HCT116 (cell line): ENCODE results near the gene NCKAP5. TPM values are rescaled to one million over a fixed set of nuclear protein-coding genes. Genes with fewer than 3 reads are reported as not detected.

Source experiments
- ATAC-seq: fragments of 200-7000 bp; cut with Tn5 transposase; 2 replicates; pipeline ENCODE4 v1.9.1; 2020; ENCODE audit warnings: mild to moderate bottlenecking, moderate library complexity
- BruUV-seq: library from RNA; stranded (reverse); fragments of 400-500 nt; replicated peaks from 2 replicates; lab custom pipeline; 2021; lab: Mats Ljungman, UMichigan
- CTCF ChIA-PET: fragments of 300-600 bp; sonication (Branson Sonifier 250); formaldehyde crosslinking; loops from one replicate; lab custom pipeline; 2021; ENCODE audit warnings: antibody characterized with exemption; lab: Charles Lee
- POLR2A ChIA-PET: fragments of 300-600, 350-600 bp; sonication (Branson Sonifier 250); formaldehyde crosslinking; loops from one replicate; lab custom pipeline; 2021; ENCODE audit warnings: antibody characterized with exemption; lab: Charles Lee
- RAD21 ChIA-PET, 2 experiments: fragments of 300-600 bp; sonication (Branson Sonifier 250); formaldehyde crosslinking; loops; one replicate each; lab custom pipeline; 2023; ENCODE audit warnings: low total read pairs in 2 of 2; ENCODE audit not compliant: uncharacterized antibody in 2 of 2, unreplicated experiment in 2 of 2, low non-redundant PET in 1 of 2; lab: Charles Lee
- DNase-seq: peaks from one replicate; pipeline ENCODE4 v3.0.0-alpha.2; 2010; ENCODE audit warnings: low read depth, low spot score
- H2AFZ ChIP-seq: fragments of 200-600 bp; shearing (Covaris generic), sonication (generic); 2 replicates; pipeline ENCODE4 v1.6.1; 2017; ENCODE audit warnings: low read depth, mixed run types, mixed read lengths, antibody characterized with exemption, low read length; ENCODE audit not compliant: poor library complexity, severe bottlenecking
- H3K27ac ChIP-seq: 2 replicates; pipeline ENCODE4 v1.5.1; 2012; ENCODE audit warnings: low read depth, low read length
- H3K27me3 ChIP-seq: fragments of 200-600 bp; sonication (generic); 2 replicates; pipeline ENCODE4 v1.6.1; 2016; ENCODE audit warnings: mixed run types, low read length, mixed read lengths; ENCODE audit not compliant: insufficient read depth
- H3K36me3 ChIP-seq, 2 experiments: fragments of 200-500 bp in 1 of 2; fragments of 200-600 bp in 1 of 2; sonication (Bioruptor generic) in 1 of 2; sonication (generic) in 1 of 2; 2 replicates each; pipeline versions ENCODE4 v1.5.1 to v1.6.1; 2014 to 2016; ENCODE audit warnings: low read length in 2 of 2, inconsistent platforms in 1 of 2, mixed read lengths in 1 of 2, mixed run types in 1 of 2; ENCODE audit not compliant: insufficient read depth in 2 of 2, control insufficient read depth in 1 of 2
- H3K4me1 ChIP-seq, 2 experiments: fragments of 200-600 bp in 1 of 2; sonication (generic) in 1 of 2; 2 replicates each; pipeline versions ENCODE4 v1.5.1 to v1.6.1; 2012 to 2017; ENCODE audit warnings: low read length in 2 of 2, inconsistent platforms in 1 of 2, mild to moderate bottlenecking in 1 of 2, mixed read lengths in 1 of 2, mixed run types in 1 of 2, moderate library complexity in 1 of 2; ENCODE audit not compliant: insufficient read depth in 2 of 2, control insufficient read depth in 1 of 2
- H3K4me2 ChIP-seq: fragments of 200-600 bp; sonication (generic); 2 replicates; pipeline ENCODE4 v1.6.1; 2017; ENCODE audit warnings: mixed run types, low read length, mixed read lengths
- H3K4me3 ChIP-seq, 2 experiments: fragments of 200-600 bp in 1 of 2; sonication (generic) in 1 of 2; replicated peaks in 1 of 2; 2 replicates each; pipeline ENCODE4 v1.5.1; 2011 to 2016; ENCODE audit warnings: low read length in 2 of 2, control low read depth in 1 of 2, low read depth in 1 of 2, mild to moderate bottlenecking in 1 of 2, mixed read lengths in 1 of 2, mixed run types in 1 of 2
- H3K79me2 ChIP-seq: fragments of 200-600 bp; sonication (generic); 2 replicates; pipeline ENCODE4 v1.6.1; 2017; ENCODE audit warnings: mild to moderate bottlenecking, mixed run types, low read length, moderate library complexity, mixed read lengths; ENCODE audit not compliant: insufficient read depth
- H3K9ac ChIP-seq: fragments of 200-600 bp; sonication (generic); 2 replicates; pipeline ENCODE4 v1.6.1; 2016; ENCODE audit warnings: low read length, mixed read lengths
- H3K9me2 ChIP-seq: fragments of 200-600 bp; sonication (generic), shearing (Covaris generic); 2 replicates; pipeline ENCODE4 v1.6.1; 2017; ENCODE audit warnings: mixed run types, mild to moderate bottlenecking, moderate library complexity; ENCODE audit not compliant: insufficient read depth
- H3K9me3 ChIP-seq, 2 experiments: fragments of 200-500 bp in 1 of 2; fragments of 200-600 bp in 1 of 2; sonication (Bioruptor generic) in 1 of 2; sonication (generic) in 1 of 2; 2 replicates each; pipeline ENCODE4 v1.6.1; 2014 to 2017; ENCODE audit warnings: low read length in 2 of 2, mixed read lengths in 2 of 2, inconsistent platforms in 1 of 2, low read depth in 1 of 2, mild to moderate bottlenecking in 1 of 2, mixed run types in 1 of 2, moderate library complexity in 1 of 2; ENCODE audit not compliant: control insufficient read depth in 1 of 2, insufficient read depth in 1 of 2
- H4K20me1 ChIP-seq: fragments of 200-600 bp; sonication (generic), shearing (Covaris generic); 2 replicates; pipeline ENCODE4 v1.6.1; 2017; ENCODE audit warnings: mixed run types, mild to moderate bottlenecking, moderate library complexity; ENCODE audit not compliant: insufficient read depth
- CBX3 ChIP-seq: IDR thresholded peaks from 2 replicates; pipeline ENCODE4 v1.6.1; 2012; ENCODE audit warnings: low read depth
- EGR1 ChIP-seq: IDR thresholded peaks from 2 replicates; pipeline ENCODE4 v1.6.1; 2012; ENCODE audit warnings: low read depth
- EZH2phosphoT487 ChIP-seq: fragments of 200-600 bp; IDR thresholded peaks from 2 replicates; pipeline ENCODE4 v1.6.1; 2018; ENCODE audit warnings: antibody characterized with exemption, borderline replicate concordance
- FOSL1 ChIP-seq: IDR thresholded peaks from 2 replicates; pipeline ENCODE4 v1.6.1; 2012; ENCODE audit warnings: low read depth
- JUND ChIP-seq: IDR thresholded peaks from 2 replicates; pipeline ENCODE4 v1.6.1; 2012
- POLR2A ChIP-seq: IDR thresholded peaks from 2 replicates; pipeline ENCODE4 v1.7.0; 2011; ENCODE audit warnings: borderline replicate concordance; ENCODE audit not compliant: insufficient read depth, insufficient read length; ENCODE audit errors: extremely low read depth
- POLR2AphosphoS5 ChIP-seq: IDR thresholded peaks from 2 replicates; pipeline ENCODE4 v1.6.1; 2011; ENCODE audit warnings: mild to moderate bottlenecking, low read depth, low read length, moderate library complexity
- TCF7L2 ChIP-seq: IDR thresholded peaks from 2 replicates; pipeline ENCODE4 v1.7.0; 2011; ENCODE audit warnings: borderline replicate concordance, inconsistent platforms; ENCODE audit not compliant: insufficient read depth, insufficient read length; ENCODE audit errors: extremely low read depth
- YY1 ChIP-seq: IDR thresholded peaks from 2 replicates; pipeline ENCODE4 v1.6.1; 2011; ENCODE audit warnings: low read length, low read depth, moderate library complexity, mild to moderate bottlenecking; ENCODE audit not compliant: insufficient replicate concordance; ENCODE audit errors: extremely low read depth
- ZFX ChIP-seq: fragments of 450-650 bp; IDR thresholded peaks from 2 replicates; pipeline ENCODE4 v1.6.1; 2017
- intact Hi-C: fragments of 100-400 bp; cut with micrococcal nuclease; formaldehyde crosslinking; loops from 2 replicates; pipeline ENCODE4 v1.10.0; 2022
- total RNA-seq: library from RNA; stranded (reverse); gene quantifications from one replicate; pipeline ENCODE4 v1.2.1, GENCODE V29; 2021; ENCODE audit not compliant: unreplicated experiment
- TF ChIP-seq, protein P1 (sequence below): IDR thresholded peaks from 2 replicates; pipeline ENCODE4 v1.6.1; 2012

NCKAP5 gene
- total RNA-seq, 1 experiment from 2014 or later = 0.30 TPM

DNA sequence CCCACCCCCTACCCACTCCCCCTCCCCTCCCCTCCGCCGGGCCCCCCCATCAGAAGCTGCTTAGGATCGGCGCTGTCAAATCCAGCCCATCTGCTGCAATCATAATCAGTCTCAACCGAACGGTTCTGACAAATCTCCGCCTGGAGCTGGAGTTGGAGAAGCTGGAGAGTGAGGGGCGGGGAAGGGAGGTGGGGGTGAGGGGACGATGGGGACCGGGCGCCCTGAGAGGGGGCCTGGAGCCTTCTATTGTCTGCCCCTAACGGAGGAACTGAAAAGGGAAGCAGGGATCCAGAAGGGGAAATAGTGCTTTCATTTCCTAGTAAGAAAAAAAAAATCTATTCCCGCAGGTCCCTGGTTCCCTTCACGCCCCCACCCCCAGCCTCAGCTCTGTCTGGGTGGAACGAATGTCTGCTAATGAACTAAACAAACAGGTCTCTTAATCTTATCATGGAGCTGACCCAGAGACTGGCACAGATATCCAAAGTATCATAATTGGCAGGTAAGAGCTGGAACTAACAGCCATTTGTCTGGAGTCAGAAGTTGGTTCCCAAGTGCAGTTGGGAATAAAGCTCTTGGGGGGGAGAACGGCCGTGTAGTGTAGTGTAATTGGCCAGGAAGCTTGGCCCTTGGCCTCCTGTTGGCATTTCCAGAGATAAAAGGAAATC lies 301.2 kb downstream of the NCKAP5 start:
- H3K36me3 ChIP-seq = no peaks in the 10 kb centered on the region
- no peaks in the 10 kb centered on the region for H3K9me2 ChIP-seq
- DNase-seq (no peak), ATAC-seq (no peak)
- H3K9me3 ChIP-seq = no peaks in the 10 kb centered on the region
- H3K27me3 ChIP-seq = no peaks in the 10 kb centered on the region
- BruUV-seq = no TSS peak
- H3K4me3 ChIP-seq = no peak overlapping the region
- H4K20me1 ChIP-seq = no peaks in the 10 kb centered on the region
- RAD21 ChIA-PET = no interaction called here
- no peak overlapping the region for H3K27ac ChIP-seq
- no peak overlapping the region for H3K4me2 ChIP-seq
- H3K79me2 ChIP-seq = no peaks in the 10 kb centered on the region
- no peak overlapping the region for H3K9ac ChIP-seq
- no peaks in the 10 kb centered on the region for H3K4me1 ChIP-seq
- TF ChIP-seq CBX3 (no peak), TCF7L2 (no peak), POLR2AphosphoS5 (no peak), ZFX (no peak), JUND (no peak), YY1 (no peak)
- TF ChIP-seq, protein P1, sequence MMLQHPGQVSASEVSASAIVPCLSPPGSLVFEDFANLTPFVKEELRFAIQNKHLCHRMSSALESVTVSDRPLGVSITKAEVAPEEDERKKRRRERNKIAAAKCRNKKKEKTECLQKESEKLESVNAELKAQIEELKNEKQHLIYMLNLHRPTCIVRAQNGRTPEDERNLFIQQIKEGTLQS = no peak
- intact Hi-C loops = no loop called here
- POLR2A ChIA-PET = no interaction called here
- H2AFZ ChIP-seq = no peak overlapping the region
- CTCF ChIA-PET = no interaction called here

DNA sequence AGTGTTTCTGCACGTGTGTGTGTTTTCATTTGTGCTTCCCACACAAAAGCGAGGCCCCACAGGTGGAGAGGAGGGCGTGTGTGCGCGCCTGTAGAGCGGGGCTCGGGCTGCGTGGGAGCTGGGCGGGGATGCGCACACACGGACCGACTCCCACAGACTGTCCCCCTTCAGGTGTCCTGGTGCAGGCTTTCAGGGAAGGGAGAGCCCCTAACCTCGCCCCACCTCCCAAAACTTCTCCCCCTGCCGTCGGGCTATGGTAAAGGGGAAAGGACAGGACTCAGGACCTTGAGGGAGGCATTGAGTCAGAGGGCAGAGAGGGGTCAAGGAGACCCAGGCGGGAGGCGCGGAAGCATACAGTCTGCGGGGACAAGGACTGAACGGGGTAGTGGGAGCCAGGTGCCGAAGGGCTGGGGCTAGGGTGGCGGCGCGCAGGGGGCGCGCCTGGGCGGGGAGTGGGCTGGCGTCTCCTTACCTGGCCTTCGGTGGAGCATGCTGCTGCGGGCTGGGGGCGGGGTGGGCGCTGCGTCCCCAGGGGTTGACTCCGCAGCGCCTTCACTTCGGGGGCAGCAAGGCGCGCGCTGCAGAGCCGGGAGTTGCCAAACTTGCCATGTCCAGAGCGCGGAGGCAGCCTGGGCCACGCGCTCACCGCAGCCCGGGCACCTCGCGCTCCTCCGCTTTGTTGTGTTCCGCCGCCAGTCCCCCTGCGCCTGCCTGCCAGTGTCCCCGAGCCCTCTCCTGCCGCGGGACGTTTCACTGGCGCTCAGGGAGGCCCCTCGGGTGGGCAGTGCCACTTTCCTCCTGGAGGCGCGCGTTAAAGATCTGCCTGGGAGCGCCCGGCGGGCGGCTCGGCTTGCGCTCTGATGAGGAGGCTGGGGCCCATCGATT lies 302.0 kb downstream of the NCKAP5 start:
- no peak overlapping the region for H3K27ac ChIP-seq
- no peaks in the 10 kb centered on the region for H3K9me2 ChIP-seq
- H2AFZ ChIP-seq = no peak overlapping the region
- H3K36me3 ChIP-seq = no peaks in the 10 kb centered on the region
- ChIA-PET POLR2A (no interaction called here), RAD21 (no interaction called here), CTCF (no interaction called here)
- no peaks in the 10 kb centered on the region for H3K9me3 ChIP-seq
- no peak overlapping the region for H3K9ac ChIP-seq
- no peaks in the 10 kb centered on the region for H3K4me1 ChIP-seq
- H3K4me3 ChIP-seq = no peak overlapping the region
- H3K79me2 ChIP-seq = no peaks in the 10 kb centered on the region
- TF ChIP-seq EZH2phosphoT487 = no peak
- TF ChIP-seq ZFX = no peak
- no peak for TF ChIP-seq POLR2A
- TF ChIP-seq FOSL1 = no peak
- TF ChIP-seq, protein P1 = no peak
- no peak for TF ChIP-seq EGR1
- DNase-seq (no peak), ATAC-seq (no peak)
- H3K27me3 ChIP-seq = no peaks in the 10 kb centered on the region
- H3K4me2 ChIP-seq = no peak overlapping the region
- no peaks in the 10 kb centered on the region for H4K20me1 ChIP-seq
- intact Hi-C loops = no loop called here
- no TSS peak for BruUV-seq
